Mesenchymal stem cell (in vitro differentiated cells and primary cell): ENCODE data around the gene ENPP6.

Experiments used
- DNase-seq: peaks from one replicate; pipeline ENCODE4 v3.0.0-alpha.2; 2013
- H2AFZ ChIP-seq: one replicate; pipeline ENCODE4 v1.6.1; 2013; ENCODE audit warnings: low read depth, mild to moderate bottlenecking, control low read depth, inconsistent platforms, low read length, moderate library complexity
- H2AK5ac ChIP-seq: 2 replicates; pipeline ENCODE4 v1.6.1; 2013; ENCODE audit warnings: low read length, moderate library complexity, mild to moderate bottlenecking, inconsistent platforms; ENCODE audit not compliant: severe bottlenecking
- H2BK120ac ChIP-seq: one replicate; pipeline ENCODE4 v1.6.1; 2013; ENCODE audit warnings: low read depth, mild to moderate bottlenecking, inconsistent platforms, low read length, moderate library complexity
- H2BK12ac ChIP-seq, 2 experiments: one replicate each; pipeline ENCODE4 v1.6.1; 2013; ENCODE audit warnings: inconsistent platforms in 2 of 2, low read length in 2 of 2, mild to moderate bottlenecking in 2 of 2, moderate library complexity in 2 of 2, control low read depth in 1 of 2
- H2BK15ac ChIP-seq: one replicate; pipeline ENCODE4 v1.6.1; 2013; ENCODE audit warnings: mild to moderate bottlenecking, low read depth, inconsistent platforms; ENCODE audit not compliant: poor library complexity, severe bottlenecking
- H2BK5ac ChIP-seq: 2 replicates; pipeline ENCODE4 v1.6.1; 2013; ENCODE audit warnings: low read depth, mild to moderate bottlenecking, low read length, control low read depth, inconsistent platforms; ENCODE audit not compliant: poor library complexity, severe bottlenecking
- H3K14ac ChIP-seq, 2 experiments: one replicate each; pipeline ENCODE4 v1.6.1; 2013; ENCODE audit warnings: inconsistent platforms in 2 of 2, low read length in 2 of 2, control low read depth in 1 of 2, mild to moderate bottlenecking in 1 of 2, moderate library complexity in 1 of 2
- H3K18ac ChIP-seq, 2 experiments: one replicate each; pipeline ENCODE4 v1.6.1; 2013; ENCODE audit warnings: inconsistent platforms in 2 of 2, low read length in 2 of 2, control low read depth in 1 of 2, low read depth in 1 of 2, mild to moderate bottlenecking in 1 of 2
- H3K23ac ChIP-seq, 2 experiments: one replicate each; pipeline ENCODE4 v1.6.1; 2013; ENCODE audit warnings: inconsistent platforms in 2 of 2, low read length in 2 of 2, mild to moderate bottlenecking in 2 of 2, moderate library complexity in 2 of 2, control low read depth in 1 of 2
- H3K27ac ChIP-seq: 2 replicates; pipeline ENCODE4 v1.5.1; 2013; ENCODE audit warnings: mild to moderate bottlenecking, moderate library complexity, low read length, control low read depth, inconsistent platforms; ENCODE audit not compliant: poor library complexity, severe bottlenecking
- H3K27me3 ChIP-seq, 2 experiments: 2 replicates each; pipeline versions ENCODE4 v1.6.1 to v1.7.0; 2013; ENCODE audit warnings: low read length in 2 of 2, mild to moderate bottlenecking in 2 of 2, moderate library complexity in 2 of 2, control low read depth in 1 of 2, inconsistent platforms in 1 of 2; ENCODE audit not compliant: control insufficient read depth in 1 of 2, insufficient read depth in 1 of 2
- H3K36me3 ChIP-seq, 2 experiments: 2 replicates each; pipeline versions ENCODE4 v1.6.1 to v1.7.0; 2013; ENCODE audit warnings: low read length in 2 of 2, control low read depth in 1 of 2, inconsistent platforms in 1 of 2, low read depth in 1 of 2, mild to moderate bottlenecking in 1 of 2; ENCODE audit not compliant: insufficient read depth in 2 of 2, control insufficient read depth in 1 of 2
- H3K4ac ChIP-seq, 2 experiments: one replicate each; pipeline ENCODE4 v1.6.1; 2013; ENCODE audit warnings: inconsistent platforms in 2 of 2, low read length in 2 of 2, mild to moderate bottlenecking in 2 of 2, moderate library complexity in 2 of 2, control low read depth in 1 of 2, low read depth in 1 of 2
- H3K4me1 ChIP-seq: 2 replicates; pipeline ENCODE4 v1.6.1; 2013; ENCODE audit warnings: low read depth, low read length, control low read depth; ENCODE audit not compliant: control insufficient read depth, insufficient read depth
- H3K4me2 ChIP-seq: 2 replicates; pipeline ENCODE4 v1.6.1; 2013; ENCODE audit warnings: low read length, mild to moderate bottlenecking, inconsistent platforms; ENCODE audit not compliant: poor library complexity, severe bottlenecking
- H3K4me3 ChIP-seq, 2 experiments: 2 replicates each; pipeline versions ENCODE4 v1.5.1 to v1.7.0; 2013; ENCODE audit warnings: low read length in 2 of 2, mild to moderate bottlenecking in 2 of 2, control low read depth in 1 of 2, low read depth in 1 of 2; ENCODE audit not compliant: insufficient read depth in 1 of 2
- H3K79me1 ChIP-seq: replicated peaks from 2 replicates; pipeline ENCODE4 v1.6.1; 2013; ENCODE audit warnings: mild to moderate bottlenecking, control low read depth, low read length, inconsistent platforms; ENCODE audit not compliant: poor library complexity, severe bottlenecking
- H3K9ac ChIP-seq: 2 replicates; pipeline ENCODE4 v1.7.0; 2013; ENCODE audit warnings: mild to moderate bottlenecking, low read length, moderate library complexity
- H3K9me3 ChIP-seq: 2 replicates; pipeline ENCODE4 v1.7.0; 2013; ENCODE audit warnings: mild to moderate bottlenecking, low read length; ENCODE audit not compliant: control insufficient read depth
- H4K8ac ChIP-seq: one replicate; pipeline ENCODE4 v1.6.1; 2013; ENCODE audit warnings: inconsistent platforms, mild to moderate bottlenecking, low read length, moderate library complexity
- H4K91ac ChIP-seq: one replicate; pipeline ENCODE4 v1.6.1; 2013; ENCODE audit warnings: mild to moderate bottlenecking, low read length, inconsistent platforms
- WGBS: methylation state at CpG from one replicate; pipeline ENCODE4 v1.1.7; 2013; ENCODE audit warnings: mixed read lengths; 5-methylcytosine and 5-hydroxymethylcytosine counted together

The ENPP6 gene

DNA sequence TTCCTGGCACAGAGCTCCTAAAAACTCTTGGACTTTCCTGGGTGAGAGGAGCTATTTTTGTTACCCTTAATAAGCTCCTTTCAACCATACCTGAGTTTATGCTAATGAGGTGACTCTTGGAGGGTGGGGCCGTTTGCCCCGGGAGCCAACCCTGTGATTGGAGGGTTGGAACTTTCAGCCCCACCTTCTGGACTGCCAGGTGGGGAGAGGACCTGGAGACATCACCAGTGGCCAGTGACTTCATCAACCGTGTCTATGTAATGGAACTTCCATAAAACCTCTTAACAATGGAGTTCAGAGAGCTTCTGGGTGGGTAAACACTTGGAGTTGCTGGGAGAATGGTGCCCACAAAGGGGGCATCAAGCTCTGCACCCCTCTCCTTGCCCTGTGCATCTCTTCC lies 17.9 kb upstream of the ENPP6 start:
- no peak overlapping the region for H3K4me2 ChIP-seq
- H3K4ac ChIP-seq: no peak overlapping the region
- 89% methylated on average over 2 of the region's 3 CpGs for WGBS

DNA sequence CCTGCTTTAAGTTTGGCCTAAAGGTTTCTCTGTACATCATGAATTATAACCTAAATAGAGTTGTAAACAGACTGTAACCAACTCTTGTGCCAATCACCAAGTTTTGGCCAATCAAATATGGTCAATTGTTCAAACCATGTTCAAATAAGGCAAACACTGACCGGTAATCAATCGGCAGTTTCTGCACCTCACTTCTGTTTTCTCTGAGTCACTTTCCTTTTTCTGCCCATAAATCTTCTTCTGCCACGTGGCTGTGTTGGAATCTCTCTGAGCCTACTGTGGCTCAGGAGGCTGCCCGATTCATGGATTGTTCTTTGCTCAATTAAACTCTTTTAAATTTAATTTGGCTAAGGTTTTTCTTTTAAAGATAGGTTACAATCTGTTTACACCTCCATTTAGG lies 16.5 kb upstream of the ENPP6 start:
- Histone ChIP-seq H3K9ac (no peak overlapping the region), H3K27me3 (peaks cover 3 to 11% of the 10 kb centered on the region in 2 experiments), H2BK15ac (no peak overlapping the region), H3K27ac (no peak overlapping the region), H3K18ac (no peak overlapping the region), H3K9me3 (no peaks in the 10 kb centered on the region), H3K14ac (no peak overlapping the region), H4K8ac (no peak overlapping the region), H2BK120ac (no peak overlapping the region), H4K91ac (no peak overlapping the region), H3K23ac (no peak overlapping the region), H3K36me3 (no peaks in the 10 kb centered on the region), H3K4me1 (no peaks in the 10 kb centered on the region), H2AK5ac (no peak overlapping the region), H2BK12ac (no peak overlapping the region), H2AFZ (no peak overlapping the region), H3K4ac (no peak overlapping the region), H3K79me1 (no peaks in the 10 kb centered on the region), H2BK5ac (no peak overlapping the region), H3K4me2 (no peak overlapping the region), H3K4me3 (no peak overlapping the region)
- no peak for DNase-seq
- WGBS: 63% methylated on average over 3 of the region's 4 CpGs

More for the DNA sequence above, 17.9 kb upstream of the ENPP6 start:
- no peaks in the 10 kb centered on the region for H3K79me1 ChIP-seq
- peaks cover 3 to 7% of the 10 kb centered on the region in 2 experiments for H3K27me3 ChIP-seq
- no peak overlapping the region for H3K14ac ChIP-seq
- H2BK12ac ChIP-seq: no peak overlapping the region
- H2AFZ ChIP-seq: no peak overlapping the region
- no peak overlapping the region for H3K18ac ChIP-seq
- H3K23ac ChIP-seq: no peak overlapping the region
- no peaks in the 10 kb centered on the region for H3K36me3 ChIP-seq
- no peak overlapping the region for H3K27ac ChIP-seq
- no peak overlapping the region for H2AK5ac ChIP-seq
- H2BK5ac ChIP-seq: no peak overlapping the region
- DNase-seq: no peak
- H3K9ac ChIP-seq: no peak overlapping the region
- H3K9me3 ChIP-seq: no peaks in the 10 kb centered on the region
- no peaks in the 10 kb centered on the region for H3K4me1 ChIP-seq
- H2BK120ac ChIP-seq: no peak overlapping the region
- no peak overlapping the region for H3K4me3 ChIP-seq
- no peak overlapping the region for H4K91ac ChIP-seq
- H4K8ac ChIP-seq: no peak overlapping the region
- no peak overlapping the region for H2BK15ac ChIP-seq

DNA sequence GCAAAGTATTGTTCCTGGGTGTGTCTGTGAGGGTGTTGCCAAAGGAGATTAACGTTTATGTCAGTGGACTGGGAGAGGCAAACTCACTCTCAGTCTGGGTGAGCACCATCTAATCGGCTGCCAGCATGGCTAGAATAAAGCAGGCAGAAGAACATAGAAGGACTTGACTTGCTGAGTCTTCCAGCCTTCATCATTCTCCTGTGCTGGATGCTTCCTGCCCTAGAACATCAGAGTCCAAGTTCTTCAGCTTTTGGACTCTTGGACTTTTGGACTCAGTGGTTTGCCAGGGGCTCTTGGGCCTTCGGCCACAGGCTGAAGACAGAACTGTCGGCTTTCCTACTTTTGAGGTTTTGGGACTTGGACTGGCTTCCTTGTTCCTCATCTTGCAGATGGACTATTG lies 15.3 kb upstream of the ENPP6 start:
- Histone ChIP-seq H3K9me3 (no peaks in the 10 kb centered on the region), H2BK15ac (no peak overlapping the region), H2BK5ac (no peak overlapping the region), H3K27me3 (peaks cover 6 to 11% of the 10 kb centered on the region in 2 experiments), H2BK12ac (no peak overlapping the region), H2AK5ac (no peak overlapping the region), H2AFZ (no peak overlapping the region), H4K8ac (no peak overlapping the region), H3K14ac (no peak overlapping the region), H3K9ac (no peak overlapping the region), H3K18ac (no peak overlapping the region), H3K79me1 (no peaks in the 10 kb centered on the region), H3K36me3 (no peaks in the 10 kb centered on the region), H3K4me3 (no peak overlapping the region), H3K4ac (no peak overlapping the region), H2BK120ac (no peak overlapping the region), H4K91ac (no peak overlapping the region), H3K27ac (no peak overlapping the region), H3K4me2 (no peak overlapping the region), H3K4me1 (no peaks in the 10 kb centered on the region), H3K23ac (no peak overlapping the region)
- WGBS: 95% methylated on average over 4 of the region's 4 CpGs
- no peak for DNase-seq

GRCh38 chr4:184232202-184232601 lies 14.5 kb upstream of the ENPP6 start:
- no peaks in the 10 kb centered on the region for H3K9me3 ChIP-seq
- WGBS: 53% methylated on average over 1 of the region's 1 CpG
- no peak overlapping the region for H4K8ac ChIP-seq
- no peaks in the 10 kb centered on the region for H3K36me3 ChIP-seq
- H3K23ac ChIP-seq: no peak overlapping the region
- H2AK5ac ChIP-seq: no peak overlapping the region
- H3K9ac ChIP-seq: no peak overlapping the region
- no peak overlapping the region for H3K4me2 ChIP-seq
- no peak overlapping the region for H2BK12ac ChIP-seq
- H3K27me3 ChIP-seq: peaks cover 6 to 11% of the 10 kb centered on the region in 2 experiments
- no peak overlapping the region for H2AFZ ChIP-seq
- no peaks in the 10 kb centered on the region for H3K79me1 ChIP-seq
- H3K4ac ChIP-seq: no peak overlapping the region
- H2BK120ac ChIP-seq: no peak overlapping the region
- no peak overlapping the region for H3K4me3 ChIP-seq
- no peak overlapping the region for H3K14ac ChIP-seq
- H2BK15ac ChIP-seq: no peak overlapping the region
- no peak for DNase-seq
- H3K18ac ChIP-seq: no peak overlapping the region
- no peaks in the 10 kb centered on the region for H3K4me1 ChIP-seq
- no peak overlapping the region for H2BK5ac ChIP-seq
- no peak overlapping the region for H3K27ac ChIP-seq
- no peak overlapping the region for H4K91ac ChIP-seq
